Tibial nerve (tissue), 4 donors: Measurements from ENCODE around the gene MID2. TPM values are rescaled to one million over a fixed set of nuclear protein-coding genes. Genes with fewer than 3 reads are reported as not detected.

Experiments used
- DNase-seq, 2 donors: peaks; one replicate each; pipeline ENCODE4 v3.0.0-alpha.2; 2019; ENCODE audit warnings: low spot score in 2 of 2
- H3K27ac ChIP-seq, 4 donors: fragments of 200-600 bp; sonication (generic) in 3 of 4; one replicate each; pipeline ENCODE4 v1.5.1; 2017 to 2019; ENCODE audit warnings: mild to moderate bottlenecking in 1 of 4
- H3K27me3 ChIP-seq, 2 donors: fragments of 200-600 bp; sonication (generic) in 1 of 2; one replicate each; pipeline versions ENCODE4 v1.5.1 to v1.6.0; 2017 to 2019
- H3K36me3 ChIP-seq, 3 donors: fragments of 200-600 bp; sonication (generic); one replicate each; pipeline ENCODE4 v1.5.1; 2018 to 2019
- H3K4me1 ChIP-seq, 4 donors: fragments of 200-600 bp; sonication (generic) in 3 of 4; one replicate each; pipeline ENCODE4 v1.5.1; 2017 to 2019
- H3K4me3 ChIP-seq, 4 donors: fragments of 200-600 bp; sonication (generic) in 3 of 4; one replicate each; pipeline ENCODE4 v1.5.1; 2017 to 2019; ENCODE audit warnings: mild to moderate bottlenecking in 1 of 4, moderate library complexity in 1 of 4
- H3K9me3 ChIP-seq, 4 donors: fragments of 200-600 bp; sonication (generic) in 3 of 4; one replicate each; pipeline ENCODE4 v1.5.1; 2017 to 2019
- EP300 ChIP-seq, 2 donors: sonication (generic); formaldehyde crosslinking; IDR thresholded peaks; one replicate each; pipeline ENCODE4 v1.6.1; 2017; ENCODE audit warnings: antibody characterized with exemption in 2 of 2, mild to moderate bottlenecking in 1 of 2
- POLR2A ChIP-seq, 2 donors: fragments of 450-650 bp; IDR thresholded peaks; one replicate each; pipeline ENCODE4 v1.6.1; 2017; ENCODE audit warnings: antibody characterized with exemption in 2 of 2, mild to moderate bottlenecking in 2 of 2, moderate library complexity in 2 of 2
- WGBS, 2 donors: methylation state at CpG; one replicate each; pipeline ENCODE4 v1.1.5; 2018; 5-methylcytosine and 5-hydroxymethylcytosine counted together
- total RNA-seq, 4 donors: library from RNA; depleted of rRNA; stranded (reverse); fragments of >200 nt; gene quantifications; one replicate each; pipeline ENCODE4 v1.1.0, GENCODE V29; 2016
- TF ChIP-seq, protein P1 (sequence below), 5 experiments: fragments of 200-600 bp in 3 of 5; fragments of 450-650 bp in 2 of 5; sonication (generic) in 3 of 5; IDR thresholded peaks; one replicate each; pipeline ENCODE4 v1.5.1; 2016 to 2019; ENCODE audit warnings: antibody characterized with exemption in 5 of 5, mild to moderate bottlenecking in 3 of 5, moderate library complexity in 2 of 5

Gene MID2
- total RNA-seq, 4 donors from 2014 or later = 17.1 to 31.0 (median 20.0) TPM

DNA sequence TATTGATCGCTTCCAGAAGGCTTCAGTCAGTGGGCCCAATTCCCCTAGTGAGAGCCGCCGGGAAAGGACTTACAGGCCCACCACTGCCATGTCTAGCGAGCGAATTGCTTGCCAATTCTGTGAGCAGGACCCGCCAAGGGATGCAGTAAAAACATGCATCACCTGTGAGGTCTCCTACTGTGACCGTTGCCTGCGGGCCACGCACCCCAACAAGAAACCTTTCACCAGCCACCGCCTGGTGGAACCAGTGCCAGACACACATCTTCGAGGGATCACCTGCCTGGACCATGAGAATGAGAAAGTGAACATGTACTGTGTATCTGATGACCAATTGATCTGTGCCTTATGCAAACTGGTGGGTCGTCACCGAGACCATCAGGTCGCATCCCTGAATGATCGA lies 15.3 kb downstream of the MID2 start:
- peaks cover 0 to 8% (median 0%) of the 10 kb centered on the region in 3 donors for H3K36me3 ChIP-seq
- DNase-seq = no peak
- H3K27ac ChIP-seq = no peak overlapping the region
- no peaks in the 10 kb centered on the region for H3K9me3 ChIP-seq
- peaks cover 0 to 17% of the 10 kb centered on the region in 2 donors for H3K27me3 ChIP-seq
- H3K4me3 ChIP-seq = no peak overlapping the region
- TF ChIP-seq POLR2A (IDR thresholded peaks at IDR 0.05) = no peak
- TF ChIP-seq, protein P1, sequence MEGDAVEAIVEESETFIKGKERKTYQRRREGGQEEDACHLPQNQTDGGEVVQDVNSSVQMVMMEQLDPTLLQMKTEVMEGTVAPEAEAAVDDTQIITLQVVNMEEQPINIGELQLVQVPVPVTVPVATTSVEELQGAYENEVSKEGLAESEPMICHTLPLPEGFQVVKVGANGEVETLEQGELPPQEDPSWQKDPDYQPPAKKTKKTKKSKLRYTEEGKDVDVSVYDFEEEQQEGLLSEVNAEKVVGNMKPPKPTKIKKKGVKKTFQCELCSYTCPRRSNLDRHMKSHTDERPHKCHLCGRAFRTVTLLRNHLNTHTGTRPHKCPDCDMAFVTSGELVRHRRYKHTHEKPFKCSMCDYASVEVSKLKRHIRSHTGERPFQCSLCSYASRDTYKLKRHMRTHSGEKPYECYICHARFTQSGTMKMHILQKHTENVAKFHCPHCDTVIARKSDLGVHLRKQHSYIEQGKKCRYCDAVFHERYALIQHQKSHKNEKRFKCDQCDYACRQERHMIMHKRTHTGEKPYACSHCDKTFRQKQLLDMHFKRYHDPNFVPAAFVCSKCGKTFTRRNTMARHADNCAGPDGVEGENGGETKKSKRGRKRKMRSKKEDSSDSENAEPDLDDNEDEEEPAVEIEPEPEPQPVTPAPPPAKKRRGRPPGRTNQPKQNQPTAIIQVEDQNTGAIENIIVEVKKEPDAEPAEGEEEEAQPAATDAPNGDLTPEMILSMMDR (IDR thresholded peaks at IDR 0.05) = no peak
- TF ChIP-seq EP300 (IDR thresholded peaks at IDR 0.05) = no peak
- 85 to 99% methylated on average over 9 to 11 of the region's 15 CpGs for WGBS, 2 donors
- H3K4me1 ChIP-seq = no peaks in the 10 kb centered on the region

DNA sequence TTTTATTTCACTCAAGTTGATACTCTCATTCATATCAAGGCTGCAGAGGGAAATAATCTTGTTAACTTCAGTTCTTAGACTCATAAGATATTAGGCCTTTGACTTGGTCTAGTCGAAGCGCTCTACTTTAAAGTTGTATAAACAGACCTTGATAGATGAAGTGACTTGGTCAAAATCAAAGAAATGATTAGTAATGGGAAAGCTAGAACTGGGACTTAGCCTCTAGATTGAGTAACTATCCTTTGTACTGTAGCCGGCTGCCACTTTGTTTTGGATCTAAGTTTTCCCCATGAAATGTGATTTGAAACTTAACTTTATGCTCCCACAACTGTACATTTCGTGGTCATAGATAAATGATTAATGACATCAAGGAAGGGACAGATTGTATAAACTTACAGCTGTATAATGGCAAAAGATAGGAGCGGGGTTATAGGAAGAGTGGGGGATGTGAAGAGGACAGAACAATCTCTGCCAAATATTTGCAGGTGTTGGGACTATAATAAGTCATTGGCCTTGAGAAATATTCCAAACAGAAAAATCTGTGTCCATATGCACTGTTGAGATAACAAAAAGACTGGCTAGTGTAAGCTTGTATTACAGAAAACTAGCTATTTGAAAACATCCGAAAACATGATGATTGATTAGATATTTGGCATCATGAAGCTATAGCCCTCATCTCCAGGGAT lies 17.2 kb downstream of the MID2 start:
- Histone ChIP-seq H3K36me3 (peaks cover 0 to 8% (median 0%) of the 10 kb centered on the region in 3 donors), H3K9me3 (no peaks in the 10 kb centered on the region), H3K27me3 (peaks cover 0 to 15% of the 10 kb centered on the region in 2 donors), H3K4me1 (no peaks in the 10 kb centered on the region), H3K4me3 (no peak overlapping the region), H3K27ac (no peak overlapping the region)
- DNase-seq = no peak
- TF ChIP-seq, protein P1 (IDR thresholded peaks at IDR 0.05) = no peak
- TF ChIP-seq POLR2A (IDR thresholded peaks at IDR 0.05) (no peak), EP300 (IDR thresholded peaks at IDR 0.05) (no peak)
- whole genome bisulfite sequencing, 2 donors = 83 to 89% methylated on average over 6 of the region's 6 CpGs

DNA sequence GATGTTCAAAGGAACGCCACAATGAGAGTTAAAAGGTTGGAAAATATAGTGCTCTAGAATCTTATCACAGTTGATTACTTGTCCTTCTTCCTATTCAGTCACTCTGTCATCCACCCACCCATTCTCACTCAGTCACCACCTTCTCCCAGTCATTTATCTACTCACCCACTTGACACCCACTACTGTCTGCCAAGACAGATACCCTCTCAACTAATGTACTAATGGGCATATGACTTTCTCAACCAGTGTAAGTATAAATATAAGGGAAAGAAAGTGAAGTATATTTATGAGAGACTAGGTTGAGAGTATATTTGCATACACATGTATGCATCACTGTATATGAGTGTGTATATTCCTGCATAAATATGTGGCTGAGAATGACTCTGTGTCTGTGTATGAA lies 20.0 kb downstream of the MID2 start:
- peaks cover 0 to 22% of the 10 kb centered on the region in 2 donors for H3K27me3 ChIP-seq
- no peaks in the 10 kb centered on the region for H3K4me1 ChIP-seq
- no peaks in the 10 kb centered on the region for H3K9me3 ChIP-seq
- DNase-seq = no peak
- WGBS, 2 donors = 63 to 67% methylated on average over 1 of the region's 1 CpG
- H3K27ac ChIP-seq = no peak overlapping the region
- H3K36me3 ChIP-seq = peaks cover 0 to 8% (median 0%) of the 10 kb centered on the region in 3 donors
- no peak overlapping the region for H3K4me3 ChIP-seq
- no peak for TF ChIP-seq EP300 (IDR thresholded peaks at IDR 0.05)
- TF ChIP-seq, protein P1 (IDR thresholded peaks at IDR 0.05) = no peak
- TF ChIP-seq POLR2A (IDR thresholded peaks at IDR 0.05) = no peak

DNA sequence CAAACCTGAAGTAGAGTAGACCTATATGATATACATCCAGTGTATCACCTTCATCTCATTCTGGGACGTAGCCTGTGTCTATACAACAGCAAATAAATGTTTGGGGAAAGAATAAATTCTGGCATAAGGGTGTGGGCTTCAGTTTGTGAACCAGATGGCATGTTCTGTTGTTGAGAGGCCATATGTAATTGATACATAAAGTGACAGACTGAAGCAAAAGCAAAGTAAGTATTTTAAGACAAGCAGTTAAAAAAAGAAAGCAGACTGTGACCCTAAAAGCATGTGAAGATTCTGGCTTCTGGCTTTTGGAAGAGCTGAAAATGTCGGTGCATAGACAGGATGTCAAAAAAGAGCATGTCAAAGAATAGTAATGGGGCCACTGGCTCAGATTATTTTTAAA lies 22.9 kb downstream of the MID2 start:
- no peak overlapping the region for H3K27ac ChIP-seq
- WGBS, 2 donors = 66 to 89% methylated on average over 2 of the region's 2 CpGs

More for the DNA sequence above, 22.9 kb downstream of the MID2 start:
- TF ChIP-seq POLR2A (IDR thresholded peaks at IDR 0.05) (no peak), EP300 (IDR thresholded peaks at IDR 0.05) (no peak)
- TF ChIP-seq, protein P1 (IDR thresholded peaks at IDR 0.05) = no peak
- no peaks in the 10 kb centered on the region for H3K36me3 ChIP-seq
- H3K4me1 ChIP-seq = no peaks in the 10 kb centered on the region
- no peak for DNase-seq
- H3K4me3 ChIP-seq = no peak overlapping the region
- H3K9me3 ChIP-seq = no peaks in the 10 kb centered on the region
- peaks cover 0 to 28% of the 10 kb centered on the region in 2 donors for H3K27me3 ChIP-seq
